ENCODE results near the gene PRKAB2.

- TF ChIP-seq CTCF (IDR thresholded peaks at IDR 0.05; ENCODE audit: low read depth, low read length, poor library complexity, severe bottlenecking) = no peak
- no peak for TF ChIP-seq EZH2phosphoT487 (IDR thresholded peaks at IDR 0.05; ENCODE audit: borderline replicate concordance, low read length)
These were observed 5.5 kb upstream of the PRKAB2 start for GRCh38 chr1:147177611-147178380.
